K562 (cell line): ENCODE results near the gene BCAR3. TPM values are rescaled to one million over a fixed set of nuclear protein-coding genes. Genes with fewer than 3 reads are reported as not detected.

Experiments
- ATAC-seq: fragments of 200-7000 bp; cut with Tn5 transposase; 3 replicates; pipeline ENCODE4 v1.9.1; 2020; ENCODE audit warnings: moderate library complexity
- BruUV-seq: library from RNA; stranded (reverse); fragments of 400-500 nt; replicated peaks from 2 replicates; lab custom pipeline; 2021; lab: Mats Ljungman, UMichigan
- CTCF ChIA-PET: fragments of 300-600 bp; formaldehyde crosslinking; extraction: SDS; loops from one replicate; lab custom pipeline; 2021; ENCODE audit warnings: low intra/inter-chr PET ratio; lab: Yijun Ruan, JAX
- POLR2A ChIA-PET: fragments of 300-600, 350-650 bp; sonication (Branson Sonifier 250); formaldehyde crosslinking; extraction: SDS; loops from one replicate; lab custom pipeline; 2021; ENCODE audit warnings: antibody characterized with exemption, inconsistent platforms; lab: Yijun Ruan, JAX
- DNase-seq, 4 experiments: peaks; one replicate each; pipeline versions ENCODE4 v3.0.0 to v3.0.0-alpha.2; 2011 to 2018; ENCODE audit warnings: low spot score in 3 of 4, mixed read lengths in 3 of 4; ENCODE audit errors: extremely low read depth in 1 of 4
- FAIRE-seq: peaks from 2 replicates; lab custom pipeline; 2011; peaks lifted over from hg19 to GRCh38; lab: Jason Lieb, UNC
- H2AFZ ChIP-seq: 2 replicates; pipeline ENCODE4 v1.6.0; 2011; ENCODE audit warnings: low read depth, low read length, control low read depth, inconsistent platforms
- H3K27ac ChIP-seq: fragments of 200-600 bp; 3 replicates; pipeline ENCODE4 v1.8.0; 2011; ENCODE audit warnings: low read depth, mild to moderate bottlenecking, control low read depth, inconsistent platforms, low read length, moderate library complexity, mixed read lengths; ENCODE audit errors: extremely low read depth
- H3K27me3 ChIP-seq, 2 experiments: fragments of 300-600 bp in 1 of 2; 2 replicates in 1 of 2; 3 replicates in 1 of 2; pipeline versions ENCODE4 v1.6.0 to v1.8.0; 2011; ENCODE audit warnings: inconsistent platforms in 2 of 2, low read length in 2 of 2, mild to moderate bottlenecking in 1 of 2, mixed read lengths in 1 of 2, moderate library complexity in 1 of 2; ENCODE audit not compliant: control insufficient read depth in 2 of 2, insufficient read depth in 2 of 2
- H3K36me3 ChIP-seq: fragments of 300-600 bp; 3 replicates; pipeline ENCODE4 v1.8.0; 2011; ENCODE audit warnings: mild to moderate bottlenecking, low read length, inconsistent platforms; ENCODE audit not compliant: control insufficient read depth, insufficient read depth
- H3K4me1 ChIP-seq, 2 experiments: fragments of 200-600 bp in 1 of 2; replicated peaks in 1 of 2; 2 replicates in 1 of 2; 3 replicates in 1 of 2; pipeline versions ENCODE4 v1.5.1 to v1.8.0; 2011; ENCODE audit warnings: inconsistent platforms in 2 of 2, low read length in 2 of 2, mild to moderate bottlenecking in 1 of 2, mixed read lengths in 1 of 2, moderate library complexity in 1 of 2; ENCODE audit not compliant: control insufficient read depth in 2 of 2, insufficient read depth in 2 of 2
- H3K4me2 ChIP-seq: 2 replicates; pipeline ENCODE4 v1.6.1; 2011; ENCODE audit warnings: low read length, control low read depth, inconsistent platforms, mixed read lengths; ENCODE audit not compliant: insufficient read depth
- H3K4me3 ChIP-seq: fragments of 200-600 bp; sonication (generic), shearing (Covaris generic); 2 replicates; pipeline ENCODE4 v1.5.1; 2016; ENCODE audit warnings: control low read depth, inconsistent platforms
- H3K79me2 ChIP-seq: fragments of 200-600 bp; 3 replicates; pipeline ENCODE4 v1.8.0; 2011; ENCODE audit warnings: low read length, inconsistent platforms; ENCODE audit not compliant: control insufficient read depth, insufficient read depth
- H3K9ac ChIP-seq, 2 experiments: 2 replicates each; pipeline versions ENCODE4 v1.6.0 to v1.6.1; 2011; ENCODE audit warnings: low read depth in 2 of 2, low read length in 2 of 2, control low read depth in 1 of 2, inconsistent platforms in 1 of 2, mild to moderate bottlenecking in 1 of 2, mixed read lengths in 1 of 2; ENCODE audit not compliant: insufficient read depth in 1 of 2
- H3K9me1 ChIP-seq: one replicate; pipeline ENCODE4 v1.6.0; 2011; ENCODE audit warnings: inconsistent platforms, mild to moderate bottlenecking, low read length, moderate library complexity; ENCODE audit not compliant: control insufficient read depth, insufficient read depth
- H3K9me3 ChIP-seq: replicated peaks from 2 replicates; pipeline ENCODE4 v1.5.1; 2011; ENCODE audit warnings: low read depth, low read length, inconsistent platforms; ENCODE audit not compliant: control insufficient read depth, insufficient read depth
- H4K20me1 ChIP-seq: replicated peaks from 2 replicates; pipeline ENCODE4 v1.6.1; 2011; ENCODE audit warnings: low read length, inconsistent platforms, mixed read lengths; ENCODE audit not compliant: control insufficient read depth, insufficient read depth
- FOXM1 ChIP-seq, 2 experiments: fragments of 450-650 bp in 1 of 2; sonication (generic) in 1 of 2; formaldehyde crosslinking in 1 of 2; IDR thresholded peaks; 2 replicates each; pipeline versions ENCODE4 v1.6.1 to v1.9.0; 2017 to 2022; ENCODE audit warnings: low read depth in 2 of 2, mild to moderate bottlenecking in 2 of 2, missing genetic modification reagents in 1 of 2, moderate library complexity in 1 of 2
- GABPB1 ChIP-seq: sonication (generic); formaldehyde crosslinking; IDR thresholded peaks from 2 replicates; pipeline ENCODE4 v1.8.0; 2022; ENCODE audit warnings: mild to moderate bottlenecking, missing genetic modification reagents
- HMG20B ChIP-seq: fragments of 250-450 bp; sonication (Bioruptor Pico); IDR thresholded peaks from 2 replicates; pipeline ENCODE4 v1.5.0; 2021; ENCODE audit warnings: mild to moderate bottlenecking
- MYBL2 ChIP-seq, 2 experiments: fragments of 450-650 bp in 1 of 2; sonication (generic) in 1 of 2; formaldehyde crosslinking in 1 of 2; IDR thresholded peaks; 2 replicates each; pipeline versions ENCODE4 v1.6.1 to v1.8.1; 2017 to 2022; ENCODE audit warnings: borderline replicate concordance in 1 of 2, inconsistent platforms in 1 of 2, low read depth in 1 of 2, mild to moderate bottlenecking in 1 of 2, missing genetic modification reagents in 1 of 2, moderate library complexity in 1 of 2
- NCOR1 ChIP-seq: fragments of 450-650 bp; IDR thresholded peaks from 2 replicates; pipeline ENCODE4 v1.6.1; 2016; ENCODE audit warnings: mild to moderate bottlenecking, moderate library complexity
- SIX5 ChIP-seq, 2 experiments: IDR thresholded peaks; 2 replicates each; pipeline ENCODE4 v1.6.1; 2011; ENCODE audit warnings: low read length in 2 of 2, borderline replicate concordance in 1 of 2, low read depth in 1 of 2, mild to moderate bottlenecking in 1 of 2, moderate library complexity in 1 of 2; ENCODE audit not compliant: insufficient read depth in 1 of 2
- ZBTB1 ChIP-seq: sonication (generic); formaldehyde crosslinking; IDR thresholded peaks from 2 replicates; pipeline ENCODE4 v1.8.1; 2023; ENCODE audit warnings: missing genetic modification reagents, low read depth, mild to moderate bottlenecking, borderline replicate concordance
- ZFPM2 ChIP-seq: fragments of 250-450 bp; sonication (Bioruptor Pico); IDR thresholded peaks from 2 replicates; pipeline ENCODE4 v1.5.1; 2022; ENCODE audit warnings: mild to moderate bottlenecking
- ZHX1 ChIP-seq: fragments of 150-350 bp; conservative IDR thresholded peaks from 2 replicates; pipeline ENCODE4 v1.6.1; 2014; ENCODE audit warnings: low read length
- ZNF212 ChIP-seq: fragments of 450-650 bp; formaldehyde crosslinking; IDR thresholded peaks from 2 replicates; pipeline ENCODE4 v1.4.0; 2020; ENCODE audit warnings: mild to moderate bottlenecking
- ZNF512 ChIP-seq: IDR thresholded peaks from 2 replicates; pipeline ENCODE4 v1.6.1; 2016; ENCODE audit warnings: missing genetic modification characterization, missing compliant biosample characterization
- WGBS: fragments of 100-300 bp; shearing (Covaris generic); methylation state at CpG from one replicate; pipeline ENCODE4 v1.1.6; 2016; ENCODE audit warnings: low coverage, mixed read lengths; ENCODE audit not compliant: insufficient coverage; ENCODE audit errors: missing lambda C conversion rate; 5-methylcytosine and 5-hydroxymethylcytosine counted together
- in situ Hi-C: fragments of 300-500 bp; cut with MboI; formaldehyde crosslinking; loops from 4 replicates; pipeline ENCODE4 v1.15.0; 2018; ENCODE audit warnings: inconsistent platforms, mixed read lengths
- intact Hi-C: fragments of 100-400 bp; cut with micrococcal nuclease; formaldehyde crosslinking; loops from 2 replicates; pipeline ENCODE4 v1.14.2; 2022
- polyA plus RNA-seq, 8 experiments: library from polyadenylated mRNA; depleted of rRNA in 4 of 8; stranded (reverse) in 5 of 8; unstranded in 3 of 8; fragments of >200 nt; fragmentation: Nextera tagmentation in 2 of 8; fragmentation: Illumina TruSeq in 1 of 8; extraction: Ambion mirVana in 2 of 8; extraction: Trizol in 1 of 8; gene quantifications; 2 replicates each; pipeline versions ENCODE4 v1.2.1 to v1.2.3, GENCODE V29; 2011 to 2014; ENCODE audit warnings: inconsistent platforms in 1 of 8, missing spikeins in 1 of 8
- total RNA-seq, 7 experiments: library from RNA; depleted of rRNA in 6 of 7; stranded (reverse); fragments of >200 nt in 6 of 7; fragmentation: Illumina TruSeq in 2 of 7; extraction: Trizol in 2 of 7; gene quantifications; 2 replicates each; pipeline versions ENCODE4 v1.2.1 to v1.2.3, GENCODE V29; 2011 to 2021; ENCODE audit warnings: low replicate concordance in 1 of 7
- TF ChIP-seq, protein P1 (sequence below): fragments of 450-650 bp; IDR thresholded peaks from 2 replicates; pipeline ENCODE4 v1.6.1; 2016; ENCODE audit warnings: borderline replicate concordance
- TF ChIP-seq, protein P2 (sequence below): sonication (generic); formaldehyde crosslinking; IDR thresholded peaks from 2 replicates; pipeline ENCODE4 v1.8.1; 2023; ENCODE audit warnings: mild to moderate bottlenecking, missing genetic modification reagents

BCAR3 gene
- total and polyA plus RNA-seq, 9 of the 15 experiments (the other 6 are each of a cell fraction or from before 2014, with no cell fraction given), result 1.8 to 6.3 (median 3.8) TPM

DNA sequence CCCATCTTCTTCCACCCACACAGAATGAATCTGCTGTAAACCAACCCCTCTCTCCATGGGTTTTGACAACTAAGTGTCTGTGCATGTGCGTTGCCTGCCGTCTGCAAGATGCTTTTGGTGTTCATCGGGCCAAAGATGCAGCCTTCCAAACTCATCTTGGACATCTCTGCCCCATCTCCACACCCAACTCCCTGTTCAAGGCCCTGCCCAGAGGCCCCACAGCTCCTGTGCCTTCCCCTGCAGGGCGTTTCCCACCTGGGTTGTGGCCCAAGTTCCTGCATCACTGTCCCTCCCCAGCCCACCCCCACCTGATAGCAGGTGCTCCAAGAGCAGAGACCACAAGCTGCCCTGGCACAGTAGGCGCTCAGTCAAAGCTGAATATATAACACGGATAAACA lies 103.2 kb downstream of the BCAR3 start:
- H3K27ac ChIP-seq, result no peak overlapping the region
- WGBS, result 49% methylated on average over 6 of the region's 6 CpGs
- no TSS peak for BruUV-seq
- intact Hi-C loops (no loop called here), in situ Hi-C loops (no loop called here)
- no peaks in the 10 kb centered on the region for H3K36me3 ChIP-seq
- ATAC-seq (no peak), FAIRE-seq (no peak), DNase-seq (no peak)
- CTCF ChIA-PET, result no interaction called here
- H3K9me1 ChIP-seq, result no peaks in the 10 kb centered on the region
- H4K20me1 ChIP-seq, result no peaks in the 10 kb centered on the region
- POLR2A ChIA-PET, result interaction anchor here (0.6 to 3.0 kb wide), 2 partner anchors 11 to 28 kb away, joined by 3 to 14 read pairs; no protein-coding TSS in a partner anchor
- no peak overlapping the region for H3K9ac ChIP-seq
- no peak overlapping the region for H3K4me2 ChIP-seq
- no peak overlapping the region for H2AFZ ChIP-seq
- no peaks in the 10 kb centered on the region for H3K79me2 ChIP-seq
- H3K4me3 ChIP-seq, result no peak overlapping the region
- H3K9me3 ChIP-seq, result no peaks in the 10 kb centered on the region
- H3K27me3 ChIP-seq, result no peaks in the 10 kb centered on the region; a peak in 1 of 5 replicates
- peaks cover 0 to 6% of the 10 kb centered on the region in 2 experiments; a peak in 2 of 5 replicates for H3K4me1 ChIP-seq
- TF ChIP-seq ZHX1, result no peak
- no peak for TF ChIP-seq HMG20B (CRISPR knock-in tag)
- TF ChIP-seq GABPB1, result no peak
- TF ChIP-seq ZNF212 (CRISPR knock-in tag), result no peak
- TF ChIP-seq, protein P1, sequence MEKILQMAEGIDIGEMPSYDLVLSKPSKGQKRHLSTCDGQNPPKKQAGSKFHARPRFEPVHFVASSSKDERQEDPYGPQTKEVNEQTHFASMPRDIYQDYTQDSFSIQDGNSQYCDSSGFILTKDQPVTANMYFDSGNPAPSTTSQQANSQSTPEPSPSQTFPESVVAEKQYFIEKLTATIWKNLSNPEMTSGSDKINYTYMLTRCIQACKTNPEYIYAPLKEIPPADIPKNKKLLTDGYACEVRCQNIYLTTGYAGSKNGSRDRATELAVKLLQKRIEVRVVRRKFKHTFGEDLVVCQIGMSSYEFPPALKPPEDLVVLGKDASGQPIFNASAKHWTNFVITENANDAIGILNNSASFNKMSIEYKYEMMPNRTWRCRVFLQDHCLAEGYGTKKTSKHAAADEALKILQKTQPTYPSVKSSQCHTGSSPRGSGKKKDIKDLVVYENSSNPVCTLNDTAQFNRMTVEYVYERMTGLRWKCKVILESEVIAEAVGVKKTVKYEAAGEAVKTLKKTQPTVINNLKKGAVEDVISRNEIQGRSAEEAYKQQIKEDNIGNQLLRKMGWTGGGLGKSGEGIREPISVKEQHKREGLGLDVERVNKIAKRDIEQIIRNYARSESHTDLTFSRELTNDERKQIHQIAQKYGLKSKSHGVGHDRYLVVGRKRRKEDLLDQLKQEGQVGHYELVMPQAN, result no peak
- no peak for TF ChIP-seq FOXM1 (IDR thresholded peaks at IDR 0.05; ENCODE audit: low read depth)
- TF ChIP-seq FOXM1 (CRISPR knock-in tag; IDR thresholded peaks at IDR 0.05; ENCODE audit: low read depth), result no peak
- no peak for TF ChIP-seq ZBTB1 (CRISPR knock-in tag)
- TF ChIP-seq ZNF512 (tag), result no peak
- TF ChIP-seq, protein P2, sequence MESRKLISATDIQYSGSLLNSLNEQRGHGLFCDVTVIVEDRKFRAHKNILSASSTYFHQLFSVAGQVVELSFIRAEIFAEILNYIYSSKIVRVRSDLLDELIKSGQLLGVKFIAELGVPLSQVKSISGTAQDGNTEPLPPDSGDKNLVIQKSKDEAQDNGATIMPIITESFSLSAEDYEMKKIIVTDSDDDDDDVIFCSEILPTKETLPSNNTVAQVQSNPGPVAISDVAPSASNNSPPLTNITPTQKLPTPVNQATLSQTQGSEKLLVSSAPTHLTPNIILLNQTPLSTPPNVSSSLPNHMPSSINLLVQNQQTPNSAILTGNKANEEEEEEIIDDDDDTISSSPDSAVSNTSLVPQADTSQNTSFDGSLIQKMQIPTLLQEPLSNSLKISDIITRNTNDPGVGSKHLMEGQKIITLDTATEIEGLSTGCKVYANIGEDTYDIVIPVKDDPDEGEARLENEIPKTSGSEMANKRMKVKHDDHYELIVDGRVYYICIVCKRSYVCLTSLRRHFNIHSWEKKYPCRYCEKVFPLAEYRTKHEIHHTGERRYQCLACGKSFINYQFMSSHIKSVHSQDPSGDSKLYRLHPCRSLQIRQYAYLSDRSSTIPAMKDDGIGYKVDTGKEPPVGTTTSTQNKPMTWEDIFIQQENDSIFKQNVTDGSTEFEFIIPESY (CRISPR knock-in tag), result no peak
- TF ChIP-seq MYBL2 (IDR thresholded peaks at IDR 0.05; ENCODE audit: low read depth), result no peak
- TF ChIP-seq MYBL2 (CRISPR knock-in tag; IDR thresholded peaks at IDR 0.05; ENCODE audit: borderline replicate concordance), result no peak
- no peak for TF ChIP-seq ZFPM2 (CRISPR knock-in tag)
- TF ChIP-seq SIX5 (IDR thresholded peaks at IDR 0.05; ENCODE audit: borderline replicate concordance in 1 of 2, insufficient read depth in 1 of 2, low read depth in 1 of 2, low read length in 2 of 2), result no peak
- TF ChIP-seq NCOR1, result no peak
